EL (cell line): ENCODE data around the gene OSBPL10.

Experiments used
- DNase-seq: peaks from one replicate; pipeline ENCODE4 v3.0.0-alpha.2; 2016

OSBPL10 gene

GRCh38 chr3:31729573-31729972 is 251.5 kb downstream of the OSBPL10 start:
- no peak for DNase-seq

DNA sequence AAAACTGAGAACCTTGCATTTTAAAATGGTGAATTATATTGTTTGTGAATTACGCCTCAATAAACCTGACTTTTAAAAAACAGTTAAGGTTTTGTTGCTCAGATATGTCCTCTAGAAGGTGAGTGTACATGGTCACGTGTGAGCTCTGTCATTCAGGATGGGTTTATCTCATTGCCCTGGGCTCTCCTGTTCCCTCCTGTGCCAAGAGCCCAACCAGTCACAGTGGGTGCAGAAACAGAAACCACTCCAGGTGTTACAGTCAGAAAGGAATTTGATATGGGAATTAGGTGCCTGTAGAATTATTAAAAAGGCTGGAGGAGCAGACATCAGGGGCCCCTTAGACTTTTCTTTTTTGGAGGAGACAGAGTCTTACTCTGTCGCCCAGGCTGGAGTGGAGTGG is 252.0 kb downstream of the OSBPL10 start:
- no peak for DNase-seq

- DNase-seq = no peak
These were observed 252.7 kb downstream of the OSBPL10 start for GRCh38 chr3:31728403-31728802.

- DNase-seq = no peak
These were observed 255.1 kb downstream of the OSBPL10 start for GRCh38 chr3:31725976-31726375.

- DNase-seq = no peak
These were observed 255.5 kb downstream of the OSBPL10 start for GRCh38 chr3:31725568-31725967.

GRCh38 chr3:31724651-31725050 is 256.4 kb downstream of the OSBPL10 start:
- DNase-seq = peak; percentile 10

GRCh38 chr3:31724116-31724515 is 256.9 kb downstream of the OSBPL10 start:
- DNase-seq = no peak

DNA sequence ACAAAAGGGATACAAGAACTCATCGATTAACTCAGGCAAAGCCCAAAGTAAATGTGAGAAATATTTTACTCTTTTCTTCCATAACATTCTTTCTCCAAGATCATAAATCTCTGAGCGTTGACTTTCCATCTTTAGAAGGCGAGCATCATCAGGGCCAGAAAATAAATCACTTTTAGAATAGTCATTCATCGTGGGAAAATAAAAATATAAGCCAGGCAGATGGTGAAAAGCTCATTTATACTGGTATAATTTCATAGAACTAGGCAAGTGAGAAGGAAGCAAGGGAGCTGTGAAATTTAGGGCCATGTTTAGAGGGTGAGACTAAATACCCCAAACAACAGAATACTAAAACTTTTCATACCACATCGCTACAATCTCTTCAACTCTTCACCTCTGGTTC is 257.4 kb downstream of the OSBPL10 start:
- DNase-seq = no peak

GRCh38 chr3:31721676-31722075 is 259.4 kb downstream of the OSBPL10 start:
- no peak for DNase-seq

DNA sequence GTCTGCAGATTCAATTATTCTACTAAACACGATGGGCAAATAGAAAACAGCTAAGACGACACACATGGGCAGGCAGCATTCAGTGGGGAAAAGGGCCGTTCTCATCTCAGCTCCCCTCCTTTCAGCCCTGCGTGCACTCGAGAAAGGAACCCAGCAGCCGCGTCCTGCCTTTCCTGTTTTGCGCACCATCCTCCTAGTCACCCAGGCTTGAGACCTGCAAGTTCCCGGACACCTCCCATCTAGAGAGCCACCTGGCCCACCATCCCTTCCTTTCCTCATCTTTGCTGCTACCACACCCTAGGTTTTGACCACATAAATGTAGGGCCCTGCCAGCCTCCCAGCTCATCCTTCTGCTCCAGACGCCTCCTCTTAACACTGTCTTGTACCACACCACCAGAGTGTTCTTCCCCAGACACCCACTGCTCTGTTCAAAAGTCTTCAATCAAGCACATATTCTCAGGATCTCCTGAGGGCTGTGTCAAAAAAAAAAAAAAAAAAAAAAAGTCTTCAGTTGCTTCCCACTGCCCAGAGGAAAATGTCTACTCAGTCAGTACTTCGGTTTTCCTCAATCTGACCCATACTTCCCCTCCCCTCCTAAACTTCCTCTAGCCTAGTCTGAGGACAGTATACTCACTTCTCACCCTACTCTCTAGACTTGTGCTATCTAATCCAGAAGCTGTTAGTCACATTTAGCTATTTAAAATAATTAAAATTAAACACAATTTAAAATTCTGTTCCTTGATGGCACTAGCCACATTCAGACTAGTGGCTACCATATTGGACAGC is 266.4 kb downstream of the OSBPL10 start:
- no peak for DNase-seq

- DNase-seq = no peak
These were observed 267.2 kb downstream of the OSBPL10 start for GRCh38 chr3:31713816-31714215.

- no peak for DNase-seq
These were observed 270.8 kb downstream of the OSBPL10 start for GRCh38 chr3:31710123-31710803.

GRCh38 chr3:31709526-31709925 is 271.5 kb downstream of the OSBPL10 start:
- DNase-seq = no peak

- no peak for DNase-seq
These were observed 272.1 kb downstream of the OSBPL10 start for GRCh38 chr3:31709005-31709404.

DNA sequence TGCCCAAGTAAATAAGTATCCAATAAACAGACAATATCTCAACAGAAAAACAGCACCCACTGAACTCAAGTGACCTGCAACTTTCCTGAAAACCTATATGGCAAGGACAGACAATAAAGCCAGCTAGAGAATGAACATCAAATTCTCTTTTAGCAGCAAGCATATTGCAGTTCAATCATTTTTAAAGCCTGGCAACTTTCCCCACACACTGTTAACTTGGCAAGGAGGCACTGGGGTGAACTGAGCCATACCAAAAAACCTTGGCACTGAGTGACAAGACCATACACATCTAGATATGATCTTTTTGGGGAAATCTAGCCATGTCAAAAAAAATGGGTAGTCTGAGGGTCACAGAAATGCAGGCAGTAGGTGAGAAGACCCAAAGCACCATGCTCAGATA is 273.8 kb downstream of the OSBPL10 start:
- DNase-seq = no peak

DNA sequence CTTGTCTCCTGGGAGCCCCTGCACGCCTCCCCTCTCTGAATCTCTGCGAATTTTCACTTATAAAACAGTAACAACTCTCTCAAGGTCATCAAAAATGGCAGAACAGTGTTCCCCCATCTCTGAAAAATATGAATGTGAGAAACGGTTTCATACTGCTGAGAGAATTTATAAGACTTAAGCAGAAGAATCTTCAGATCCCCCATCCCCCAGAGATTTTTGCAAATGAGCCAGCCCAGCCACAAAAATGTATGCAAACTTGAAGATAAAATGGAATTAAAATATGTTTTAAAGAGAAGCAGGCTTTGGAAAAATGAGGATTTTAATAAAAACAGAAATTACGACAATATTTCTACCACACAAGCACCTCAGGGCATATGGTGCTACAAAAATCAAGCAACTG is 275.3 kb downstream of the OSBPL10 start:
- DNase-seq = no peak

GRCh38 chr3:31704591-31705179 is 276.4 kb downstream of the OSBPL10 start:
- peak; percentile 62 for DNase-seq

DNA sequence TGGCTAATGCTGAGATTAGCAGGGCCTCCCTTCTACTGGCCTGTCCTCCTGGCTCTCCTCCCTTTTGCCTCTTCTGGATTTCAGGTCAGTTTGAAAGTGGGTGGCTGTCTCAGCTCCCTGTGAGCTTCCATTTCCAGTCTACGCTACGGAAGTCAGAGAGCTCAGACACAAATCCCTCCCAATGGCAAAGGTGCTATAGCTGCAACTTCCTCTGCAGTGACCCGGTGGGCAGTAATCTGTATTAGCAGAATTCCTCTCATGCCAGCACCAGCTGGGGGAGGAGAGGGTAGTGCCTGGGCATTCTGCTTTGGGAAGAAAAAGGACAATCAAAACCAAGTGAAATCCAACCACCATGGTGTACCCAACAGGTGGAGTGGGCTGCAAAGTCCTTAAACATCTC is 276.9 kb downstream of the OSBPL10 start:
- no peak for DNase-seq

- DNase-seq = no peak
These were observed 279.8 kb downstream of the OSBPL10 start for GRCh38 chr3:31701286-31701685.

GRCh38 chr3:31699309-31699953 is 281.6 kb downstream of the OSBPL10 start:
- peak; percentile 49 for DNase-seq

- no peak for DNase-seq
These were observed 284.1 kb downstream of the OSBPL10 start for GRCh38 chr3:31696815-31697548.

DNA sequence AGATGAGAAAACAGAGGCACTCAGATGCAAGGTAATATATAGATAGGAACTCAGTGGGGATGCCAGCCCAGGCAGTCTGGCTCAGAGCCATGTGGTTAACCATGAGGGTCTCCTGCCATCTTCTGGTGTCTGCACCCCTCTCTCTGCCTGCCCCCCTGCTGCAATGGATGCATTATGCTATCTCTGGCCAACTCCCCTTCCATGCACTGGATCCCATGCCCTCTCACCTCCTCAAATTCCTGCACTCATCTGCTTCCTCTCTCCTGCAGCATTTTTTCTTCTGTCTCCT is 285.1 kb downstream of the OSBPL10 start:
- no peak for DNase-seq
